Subcutaneous abdominal adipose tissue (tissue), 5 donors: ENCODE results near the gene FGF11.
"Not testable (repeated sequence)": the region's sequence is repeated elsewhere in the genome, so short reads cannot be mapped to it uniquely, and the experiment has no call there.

Source experiments
- H3K27ac ChIP-seq: one replicate; pipeline ENCODE4 v1.7.0; 2013; ENCODE audit warnings: low read depth, mild to moderate bottlenecking, inconsistent platforms, low read length, moderate library complexity
- H3K27me3 ChIP-seq, 5 donors: one replicate each; pipeline ENCODE4 v1.7.0; 2013; ENCODE audit warnings: low read length in 5 of 5, inconsistent platforms in 1 of 5; ENCODE audit not compliant: control insufficient read depth in 5 of 5, insufficient read depth in 4 of 5
- H3K36me3 ChIP-seq, 5 donors: one replicate each; pipeline ENCODE4 v1.7.0; 2013; ENCODE audit warnings: low read length in 5 of 5; ENCODE audit not compliant: control insufficient read depth in 5 of 5, insufficient read depth in 5 of 5
- H3K4me1 ChIP-seq, 5 donors: one replicate each; pipeline ENCODE4 v1.7.0; 2013; ENCODE audit warnings: low read length in 5 of 5, mild to moderate bottlenecking in 3 of 5, moderate library complexity in 1 of 5; ENCODE audit not compliant: control insufficient read depth in 5 of 5, insufficient read depth in 5 of 5
- H3K4me3 ChIP-seq, 5 donors: one replicate each; pipeline ENCODE4 v1.7.0; 2013; ENCODE audit warnings: low read length in 5 of 5, low read depth in 1 of 5
- H3K9ac ChIP-seq, 5 donors: one replicate each; pipeline ENCODE4 v1.7.0; 2013; ENCODE audit warnings: low read length in 5 of 5, mild to moderate bottlenecking in 4 of 5, moderate library complexity in 3 of 5
- H3K9me3 ChIP-seq, 5 donors: one replicate each; pipeline ENCODE4 v1.7.0; 2013; ENCODE audit warnings: low read length in 5 of 5; ENCODE audit not compliant: control insufficient read depth in 5 of 5
- donor health status: healthy.
- donor health status: healthy.
- donor health status: healthy.
- donor health status: healthy.
- donor health status: healthy.

The FGF11 gene

GRCh38 chr17:7478276-7479212, 39.2 kb downstream of the FGF11 start:
- Histone ChIP-seq H3K4me1 (peaks cover 14 to 73% (median 61%) of the 10 kb centered on the region in 5 donors), H3K4me3 (peak overlapping the region; percentile 81 to 99 (median 87)), H3K27ac (peak overlapping the region; percentile 95), H3K9me3 (no peaks in the 10 kb centered on the region), H3K36me3 (no peaks in the 10 kb centered on the region), H3K9ac (peak overlapping the region; percentile 75 to 95 (median 83)), H3K27me3 (no peaks in the 10 kb centered on the region)

DNA sequence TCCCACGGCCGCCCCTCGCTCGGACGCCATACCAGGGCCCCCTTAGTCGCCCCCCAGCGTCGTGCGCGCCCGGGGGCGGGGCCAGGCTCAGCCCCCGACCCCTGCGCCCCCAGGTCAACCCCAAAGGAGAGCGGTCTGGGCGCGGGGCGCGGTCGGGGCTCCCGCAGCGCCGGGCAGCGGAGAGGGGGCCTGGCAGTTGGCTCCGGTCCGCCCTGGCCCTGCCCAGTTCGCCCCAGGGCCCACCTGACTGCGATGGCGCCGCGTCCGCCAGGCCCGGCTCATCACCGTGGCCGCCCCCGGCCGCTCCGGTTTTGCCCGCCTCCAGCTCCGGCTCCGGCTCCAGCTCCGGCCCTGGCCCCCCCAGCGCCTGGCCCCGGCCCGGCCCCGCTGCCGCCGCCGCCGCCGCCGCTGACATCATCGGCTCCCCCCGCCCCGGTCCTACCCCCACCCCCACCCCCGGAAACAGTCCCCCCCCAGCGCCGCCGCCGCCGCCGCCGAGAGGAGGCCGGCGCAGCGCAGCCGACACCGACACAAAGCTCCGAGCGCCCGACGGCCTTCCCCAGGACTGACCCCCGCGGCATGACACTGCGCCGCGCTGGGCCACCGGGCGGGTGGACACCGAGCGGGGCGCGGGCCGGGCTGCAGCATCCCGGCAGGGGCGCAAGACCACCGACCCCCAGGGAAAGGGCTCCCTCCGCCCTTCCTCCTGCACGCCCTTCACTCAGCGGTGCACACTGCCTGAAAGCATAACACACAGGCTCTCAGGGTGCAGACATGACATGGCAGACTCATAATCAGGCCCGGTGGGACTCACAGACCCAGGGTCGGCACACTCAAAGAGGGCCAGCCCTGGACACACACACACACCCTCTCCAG, 40.1 kb downstream of the FGF11 start, which contains the start of gene ZBTB4:
Gene ZBTB4, minus strand, starts transcription at position 419 of the 876 bp plus-strand sequence. CDS start 12,830 bp downstream, outside the sequence.
- H3K9me3 ChIP-seq, result no peaks in the 10 kb centered on the region
- peak within 1 kb of the TSS; percentile 95 for H3K27ac ChIP-seq
- peak within 1 kb of the TSS; percentile 81 to 99 (median 87) for H3K4me3 ChIP-seq
- no peaks in the 10 kb centered on the region for H3K27me3 ChIP-seq
- no peaks in the 10 kb centered on the region for H3K36me3 ChIP-seq
- H3K4me1 ChIP-seq, result peaks cover 16 to 71% (median 59%) of the 10 kb centered on the region in 5 donors
- H3K9ac ChIP-seq, result peak within 1 kb of the TSS; percentile 83 to 95 (median 84)

DNA sequence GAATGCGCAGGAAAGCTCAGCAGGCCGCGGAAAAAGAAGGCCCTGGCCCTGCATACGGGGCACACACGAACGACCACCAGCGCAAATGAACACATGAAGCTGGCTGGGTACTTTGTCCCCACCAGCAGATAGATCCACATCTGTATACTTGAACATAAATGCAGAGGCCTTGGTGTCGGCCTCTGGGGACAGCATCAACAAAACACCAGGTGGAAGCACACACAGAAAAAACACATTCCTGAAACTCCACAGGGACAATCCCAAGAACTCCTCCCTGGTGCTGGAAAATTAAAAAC, 40.7 kb downstream of the FGF11 start:
- Histone ChIP-seq H3K36me3 (no peaks in the 10 kb centered on the region), H3K27ac (peak overlapping the region; percentile 94), H3K9me3 (no peaks in the 10 kb centered on the region), H3K9ac (peak overlapping the region; percentile 60 to 88 (median 77)), H3K27me3 (no peaks in the 10 kb centered on the region), H3K4me1 (peaks cover 17 to 67% (median 60%) of the 10 kb centered on the region in 5 donors), H3K4me3 (peak overlapping the region; percentile 69 to 86 (median 79))

DNA sequence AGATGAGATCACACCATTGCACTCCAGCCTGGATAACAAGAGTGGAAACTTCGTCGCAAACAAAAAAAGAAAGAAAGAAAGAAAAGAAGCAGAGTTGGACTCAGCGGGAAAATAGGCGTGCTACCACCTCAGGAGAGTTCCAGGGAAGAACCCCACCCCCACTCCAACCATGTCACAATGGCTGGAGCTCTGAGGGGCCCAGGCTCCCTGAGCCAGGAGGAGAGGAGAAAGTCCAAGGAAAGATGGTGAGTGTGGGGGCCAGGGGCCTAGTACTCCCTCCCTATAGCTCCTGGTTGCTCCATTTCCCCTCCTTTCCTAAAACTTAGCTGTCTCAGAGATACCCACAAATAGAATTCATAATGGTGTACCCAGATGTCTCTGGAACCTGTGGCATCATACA, 42.0 kb downstream of the FGF11 start, which contains the start of gene SLC35G6:
Gene SLC35G6, plus strand, starts transcription at position 172 of the 400 bp plus-strand sequence. Its CDS starts 71 bp downstream, at position 243.
- not testable (repeated sequence) for H3K36me3 ChIP-seq, H3K9me3 ChIP-seq, H3K27me3 ChIP-seq
- Histone ChIP-seq H3K27ac (peak within 1 kb of the TSS; percentile 94), H3K4me1 (peaks cover 12 to 66% (median 60%) of the 10 kb centered on the region in 5 donors), H3K9ac (peak within 1 kb of the TSS in 2 of 5 donors; percentile 75 to 88), H3K4me3 (peak within 1 kb of the TSS in 4 of 5 donors; percentile 69 to 86 (median 76))

- H3K36me3 ChIP-seq, H3K9me3 ChIP-seq, H3K27me3 ChIP-seq, H3K4me3 ChIP-seq, H3K9ac ChIP-seq: not testable (repeated sequence)
- peak overlapping the region; percentile 99 for H3K27ac ChIP-seq
- peaks cover 8 to 66% (median 60%) of the 10 kb centered on the region in 5 donors for H3K4me1 ChIP-seq
Observed at GRCh38 chr17:7481842-7482741, 42.8 kb downstream of the FGF11 start.

DNA sequence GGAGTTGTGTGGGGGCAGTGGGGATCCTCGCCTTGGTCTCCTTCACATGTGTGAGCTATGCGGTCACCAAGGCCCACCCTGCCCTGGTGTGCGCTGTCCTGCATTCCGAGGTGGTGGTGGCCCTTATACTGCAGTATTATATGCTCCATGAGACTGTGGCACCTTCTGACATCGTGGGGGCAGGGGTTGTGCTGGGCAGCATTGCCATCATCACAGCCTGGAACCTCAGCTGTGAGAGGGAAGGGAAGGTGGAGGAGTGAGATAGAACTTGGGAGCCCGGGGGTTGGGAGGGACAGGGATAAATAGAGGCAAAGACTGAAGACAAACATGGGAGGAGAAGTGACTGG, 43.4 kb downstream of the FGF11 start:
- H3K36me3 ChIP-seq, H3K9me3 ChIP-seq, H3K27me3 ChIP-seq: not testable (repeated sequence)
- Histone ChIP-seq H3K9ac (peak overlapping the region in 4 of 5 donors; percentile 77 to 95 (median 90)), H3K4me3 (peak overlapping the region in 4 of 5 donors; percentile 70 to 88 (median 78)), H3K4me1 (peaks cover 14 to 66% (median 60%) of the 10 kb centered on the region in 5 donors), H3K27ac (peak overlapping the region; percentile 99)

- H3K27ac ChIP-seq, result peak overlapping the region; percentile 99
Observed at GRCh38 chr17:7483255-7484066, 44.1 kb downstream of the FGF11 start.

DNA sequence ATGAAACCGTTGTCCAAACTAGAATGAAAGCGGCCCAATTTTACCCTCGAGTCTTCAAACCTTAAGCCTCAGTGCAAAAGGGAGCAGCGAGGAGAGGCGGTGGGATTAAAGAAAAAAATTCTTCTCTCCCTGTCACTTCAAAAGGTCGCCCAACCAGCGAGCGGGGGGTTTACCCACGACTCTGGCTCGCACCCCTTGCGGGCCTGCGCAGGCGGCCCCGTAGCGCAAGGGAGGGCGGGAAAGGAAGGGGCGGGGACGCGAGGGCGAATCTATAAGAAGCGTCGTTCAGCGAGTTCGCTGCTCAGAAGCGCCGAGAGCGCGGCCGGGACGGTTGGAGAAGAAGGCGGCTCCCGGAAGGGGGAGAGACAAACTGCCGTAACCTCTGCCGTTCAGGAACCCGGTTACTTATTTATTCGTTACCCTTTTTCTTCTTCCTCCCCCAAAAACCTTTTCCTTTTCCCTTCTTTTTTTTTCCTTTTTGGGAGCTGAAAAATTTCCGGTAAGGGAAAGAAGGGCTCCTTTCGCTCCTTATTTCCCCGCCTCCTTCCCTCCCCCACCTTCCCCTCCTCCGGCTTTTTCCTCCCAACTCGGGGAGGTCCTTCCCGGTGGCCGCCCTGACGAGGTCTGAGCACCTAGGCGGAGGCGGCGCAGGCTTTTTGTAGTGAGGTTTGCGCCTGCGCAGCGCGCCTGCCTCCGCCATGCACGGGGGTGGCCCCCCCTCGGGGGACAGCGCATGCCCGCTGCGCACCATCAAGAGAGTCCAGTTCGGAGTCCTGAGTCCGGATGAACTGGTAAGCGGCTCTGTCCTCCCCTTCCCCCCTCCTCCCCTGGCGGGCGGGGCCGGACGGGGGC, 45.0 kb downstream of the FGF11 start, which contains the start of gene POLR2A:
Gene POLR2A, plus strand, starts transcription at position 300 of the 852 bp plus-strand sequence.
- peak within 1 kb of the TSS; percentile 99 for H3K27ac ChIP-seq
- H3K4me3 ChIP-seq, result peak within 1 kb of the TSS; percentile 70 to 88 (median 82)
- peaks cover 14 to 64% (median 61%) of the 10 kb centered on the region in 5 donors for H3K4me1 ChIP-seq
- H3K9ac ChIP-seq, result peak within 1 kb of the TSS; percentile 79 to 95 (median 90)
- no peaks in the 10 kb centered on the region for H3K9me3 ChIP-seq
- no peaks in the 10 kb centered on the region for H3K27me3 ChIP-seq
- H3K36me3 ChIP-seq, result no peaks in the 10 kb centered on the region

More at GRCh38 chr17:7483255-7484066, 44.1 kb downstream of the FGF11 start:
- H3K4me3 ChIP-seq, result peak overlapping the region; percentile 70 to 88 (median 82)
- no peaks in the 10 kb centered on the region for H3K9me3 ChIP-seq
- H3K9ac ChIP-seq, result peak overlapping the region; percentile 77 to 95 (median 90)
- H3K36me3 ChIP-seq, result no peaks in the 10 kb centered on the region
- peaks cover 14 to 60% (median 57%) of the 10 kb centered on the region in 5 donors for H3K4me1 ChIP-seq
- no peaks in the 10 kb centered on the region for H3K27me3 ChIP-seq
